CD4-positive, alpha-beta T cell (primary cell): ENCODE results near the gene DOCK4. TPM values are rescaled to one million over a fixed set of nuclear protein-coding genes. Genes with fewer than 3 reads are reported as not detected.

Source experiments
- ATAC-seq: fragments of 200-7000 bp; cut with Tn5 transposase; one replicate; pipeline ENCODE4 v1.10.0; 2022; ENCODE audit warnings: mild to moderate bottlenecking; ENCODE audit not compliant: poor library complexity
- CTCF ChIA-PET: fragments of 350-600 bp; sonication (Branson Sonifier 250); formaldehyde crosslinking; loops from one replicate; lab custom pipeline; 2021; ENCODE audit warnings: antibody characterized with exemption, inconsistent platforms; lab: Charles Lee
- POLR2A ChIA-PET: fragments of 350-600 bp; sonication (Branson Sonifier 250); formaldehyde crosslinking; loops from one replicate; lab custom pipeline; 2021; ENCODE audit warnings: antibody characterized with exemption, inconsistent platforms; lab: Charles Lee
- DNase-seq, 14 experiments: peaks; one replicate each; pipeline ENCODE4 v3.0.0-alpha.2; 2013 to 2020; ENCODE audit warnings: mixed read lengths in 2 of 14
- H3K27ac ChIP-seq, 2 donors: one replicate each; pipeline versions ENCODE4 v1.5.1 to v1.7.0; 2013; ENCODE audit warnings: low read length in 2 of 2, low read depth in 1 of 2, mild to moderate bottlenecking in 1 of 2
- H3K27me3 ChIP-seq, 2 experiments: 1 replicate in 1 of 2; 2 replicates in 1 of 2; pipeline versions ENCODE4 v1.6.1 to v1.7.0; 2013; ENCODE audit warnings: low read length in 2 of 2, control low read depth in 1 of 2, mild to moderate bottlenecking in 1 of 2, moderate library complexity in 1 of 2; ENCODE audit not compliant: insufficient read depth in 2 of 2, control insufficient read depth in 1 of 2
- H3K36me3 ChIP-seq: one replicate; pipeline ENCODE4 v1.6.1; 2013; ENCODE audit warnings: low read length, control low read depth; ENCODE audit not compliant: insufficient read depth
- H3K4me1 ChIP-seq: one replicate; pipeline ENCODE4 v1.6.1; 2013; ENCODE audit warnings: low read length, control low read depth; ENCODE audit not compliant: insufficient read depth
- H3K4me3 ChIP-seq: one replicate; pipeline ENCODE4 v1.5.1; 2013; ENCODE audit warnings: mild to moderate bottlenecking, low read length, moderate library complexity
- H3K9me3 ChIP-seq, 2 experiments: 1 replicate in 1 of 2; 2 replicates in 1 of 2; pipeline versions ENCODE4 v1.6.1 to v1.7.0; 2013; ENCODE audit warnings: low read length in 2 of 2, mild to moderate bottlenecking in 2 of 2, control low read depth in 1 of 2, moderate library complexity in 1 of 2; ENCODE audit not compliant: control insufficient read depth in 1 of 2, insufficient read depth in 1 of 2
- H3K27ac Mint-ChIP-seq: one replicate; pipeline ENCODE4 v1.8.0; 2020; ENCODE audit warnings: mixed read lengths
- H3K27me3 Mint-ChIP-seq: one replicate; pipeline ENCODE4 v1.8.0; 2021; ENCODE audit warnings: mixed read lengths
- H3K36me3 Mint-ChIP-seq: one replicate; pipeline ENCODE4 v1.8.0; 2021; ENCODE audit warnings: low read depth, mixed read lengths
- H3K4me1 Mint-ChIP-seq: one replicate; pipeline ENCODE4 v1.8.0; 2021; ENCODE audit warnings: low read depth, mixed read lengths
- H3K4me3 Mint-ChIP-seq: one replicate; pipeline ENCODE4 v1.8.0; 2020; ENCODE audit warnings: mild to moderate bottlenecking, mixed read lengths
- H3K9me3 Mint-ChIP-seq: one replicate; pipeline ENCODE4 v1.8.0; 2020; ENCODE audit warnings: mixed read lengths
- intact Hi-C, 2 experiments: fragments of 100-400 bp; cut with DNase I in 1 of 2; cut with micrococcal nuclease in 1 of 2; formaldehyde crosslinking; loops; one replicate each; pipeline versions ENCODE4 v1.15.1 to v1.9.0; 2023 to 2025; cut with DNase I, micrococcal nuclease
- total RNA-seq, 174 experiments: library from RNA in 2 of 174; stranded (reverse) in 2 of 174; gene quantifications; one replicate each; pipeline ENCODE4 v1.2.3 and lab custom pipeline; 2021 to 2026
- TF ChIP-seq, protein P1 (sequence below): fragments of 200-600 bp; IDR thresholded peaks from one replicate; pipeline ENCODE4 v1.8.0; 2022; ENCODE audit warnings: antibody characterized with exemption, mild to moderate bottlenecking

The DOCK4 gene
- total RNA-seq, 2 experiments from 2014 or later, result 0.31 to 0.38 TPM

DNA sequence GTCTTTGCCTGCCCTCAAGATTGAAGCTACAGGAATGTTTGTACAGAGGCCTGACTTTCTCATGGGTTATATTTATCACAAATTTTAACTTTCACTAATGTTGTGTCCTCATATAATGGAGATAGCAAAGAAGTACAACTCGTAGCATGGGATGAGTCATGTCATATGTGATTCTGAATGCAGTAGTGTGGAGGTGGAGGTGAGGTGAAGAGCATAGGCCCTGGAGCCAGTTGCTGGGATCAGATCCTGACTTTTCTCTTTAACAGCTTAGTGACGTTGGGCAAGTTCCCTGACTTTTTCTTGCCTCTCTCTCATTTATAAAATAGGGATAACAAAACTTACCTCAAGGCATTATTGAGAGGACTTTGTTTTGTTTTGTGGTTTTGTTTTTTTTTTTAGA lies 511.8 kb downstream of the DOCK4 start:
- H3K27me3 Mint-ChIP-seq, result no peaks in the 10 kb centered on the region
- intact Hi-C loops, result no loop called here
- H3K36me3 Mint-ChIP-seq, result no peaks in the 10 kb centered on the region
- ATAC-seq, result no peak
- no peak overlapping the region for H3K4me3 ChIP-seq
- H3K27me3 ChIP-seq, result peaks cover 0 to 3% of the 10 kb centered on the region in 2 experiments
- no peak overlapping the region for H3K27ac Mint-ChIP-seq
- H3K4me1 ChIP-seq, result no peaks in the 10 kb centered on the region
- TF ChIP-seq, protein P1, sequence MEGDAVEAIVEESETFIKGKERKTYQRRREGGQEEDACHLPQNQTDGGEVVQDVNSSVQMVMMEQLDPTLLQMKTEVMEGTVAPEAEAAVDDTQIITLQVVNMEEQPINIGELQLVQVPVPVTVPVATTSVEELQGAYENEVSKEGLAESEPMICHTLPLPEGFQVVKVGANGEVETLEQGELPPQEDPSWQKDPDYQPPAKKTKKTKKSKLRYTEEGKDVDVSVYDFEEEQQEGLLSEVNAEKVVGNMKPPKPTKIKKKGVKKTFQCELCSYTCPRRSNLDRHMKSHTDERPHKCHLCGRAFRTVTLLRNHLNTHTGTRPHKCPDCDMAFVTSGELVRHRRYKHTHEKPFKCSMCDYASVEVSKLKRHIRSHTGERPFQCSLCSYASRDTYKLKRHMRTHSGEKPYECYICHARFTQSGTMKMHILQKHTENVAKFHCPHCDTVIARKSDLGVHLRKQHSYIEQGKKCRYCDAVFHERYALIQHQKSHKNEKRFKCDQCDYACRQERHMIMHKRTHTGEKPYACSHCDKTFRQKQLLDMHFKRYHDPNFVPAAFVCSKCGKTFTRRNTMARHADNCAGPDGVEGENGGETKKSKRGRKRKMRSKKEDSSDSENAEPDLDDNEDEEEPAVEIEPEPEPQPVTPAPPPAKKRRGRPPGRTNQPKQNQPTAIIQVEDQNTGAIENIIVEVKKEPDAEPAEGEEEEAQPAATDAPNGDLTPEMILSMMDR, result no peak
- ChIA-PET CTCF (no interaction called here), POLR2A (no interaction called here)
- no peaks in the 10 kb centered on the region for H3K36me3 ChIP-seq
- no peak for DNase-seq
- no peaks in the 10 kb centered on the region for H3K9me3 ChIP-seq
- H3K4me1 Mint-ChIP-seq, result no peaks in the 10 kb centered on the region
- no peak overlapping the region for H3K4me3 Mint-ChIP-seq
- H3K9me3 Mint-ChIP-seq, result no peaks in the 10 kb centered on the region
- no peak overlapping the region for H3K27ac ChIP-seq

DNA sequence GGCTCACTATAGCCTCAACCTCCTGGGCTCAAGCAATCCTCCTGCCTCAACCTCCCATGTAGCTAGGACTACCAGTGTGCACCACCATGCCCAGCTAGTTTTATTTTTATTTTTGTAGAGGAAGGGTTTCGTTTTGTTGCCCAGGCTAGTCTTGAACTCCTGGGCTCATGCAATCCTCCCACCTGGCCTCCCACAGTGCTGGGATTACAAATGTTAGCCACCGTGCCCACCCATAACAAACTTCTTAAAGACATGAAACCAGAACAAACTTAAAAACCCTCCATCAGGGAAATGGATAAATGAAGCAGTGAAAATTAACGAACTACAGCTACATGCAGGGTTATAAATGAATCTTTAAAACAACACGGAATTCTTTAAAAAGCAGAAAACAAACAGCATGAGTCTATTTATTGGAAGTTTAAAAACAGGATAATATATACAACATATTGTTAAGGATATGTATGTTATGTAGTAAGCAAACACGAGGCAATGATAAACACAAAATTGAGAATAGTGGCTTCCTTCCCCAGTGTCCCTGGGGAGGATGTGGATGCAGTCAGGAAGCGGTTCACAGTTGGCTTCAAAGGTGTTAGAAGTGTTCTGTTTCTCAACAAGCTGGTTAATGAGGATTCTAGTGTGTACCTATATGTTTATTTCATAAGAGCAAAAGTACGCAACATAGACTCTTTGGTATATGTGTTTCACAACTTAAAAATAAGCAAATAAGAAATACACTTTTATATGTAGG lies 515.7 kb downstream of the DOCK4 start:
- POLR2A ChIA-PET, result no interaction called here
- no peak for ATAC-seq

DNA sequence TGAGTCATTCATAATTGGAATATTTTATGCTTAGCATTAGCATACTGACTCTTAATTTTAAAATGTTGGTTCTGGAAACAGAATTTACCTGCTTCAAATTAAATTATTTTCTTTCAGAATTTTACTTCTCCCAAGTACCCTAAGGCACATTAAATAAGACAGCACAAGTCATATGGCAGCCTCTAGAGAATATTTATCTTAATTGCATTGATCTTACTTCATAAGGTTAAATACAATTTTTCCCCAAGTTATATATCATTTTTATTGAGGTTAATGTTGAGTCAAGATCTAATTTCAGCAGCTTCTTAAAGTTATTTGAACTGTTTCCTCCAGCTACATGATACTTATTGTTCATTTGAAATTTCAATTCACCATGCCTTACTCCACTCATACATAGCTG lies 520.9 kb downstream of the DOCK4 start:
- Mint-ChIP-seq H3K4me1 (no peaks in the 10 kb centered on the region), H3K27ac (no peak overlapping the region), H3K36me3 (no peaks in the 10 kb centered on the region), H3K27me3 (peaks cover 18% of the 10 kb centered on the region), H3K9me3 (no peaks in the 10 kb centered on the region), H3K4me3 (no peak overlapping the region)
- Histone ChIP-seq H3K27me3 (peaks cover 0 to 7% of the 10 kb centered on the region in 2 experiments), H3K36me3 (no peaks in the 10 kb centered on the region), H3K4me3 (no peak overlapping the region), H3K27ac (no peak overlapping the region), H3K9me3 (no peaks in the 10 kb centered on the region), H3K4me1 (no peaks in the 10 kb centered on the region)
- POLR2A ChIA-PET, result no interaction called here
- TF ChIP-seq, protein P1, result no peak
- ATAC-seq (no peak), DNase-seq (no peak)
- CTCF ChIA-PET, result no interaction called here
- intact Hi-C loops, result no loop called here

More for the DNA sequence above, 515.7 kb downstream of the DOCK4 start:
- TF ChIP-seq, protein P1, result no peak
- H3K27me3 Mint-ChIP-seq, result peaks cover 13% of the 10 kb centered on the region
- Histone ChIP-seq H3K9me3 (no peaks in the 10 kb centered on the region), H3K27me3 (peaks cover 0 to 7% of the 10 kb centered on the region in 2 experiments), H3K27ac (no peak overlapping the region), H3K4me3 (no peak overlapping the region), H3K36me3 (no peaks in the 10 kb centered on the region), H3K4me1 (no peaks in the 10 kb centered on the region)
- H3K36me3 Mint-ChIP-seq, result no peaks in the 10 kb centered on the region
- intact Hi-C loops, result no loop called here
- no peak overlapping the region for H3K4me3 Mint-ChIP-seq
- H3K9me3 Mint-ChIP-seq, result no peaks in the 10 kb centered on the region
- no peak overlapping the region for H3K27ac Mint-ChIP-seq
- no peak for DNase-seq
- H3K4me1 Mint-ChIP-seq, result no peaks in the 10 kb centered on the region
- CTCF ChIA-PET, result no interaction called here
